Subcutaneous adipose tissue (tissue), 4 donors: ENCODE data around the gene STRADA. TPM values are rescaled to one million over a fixed set of nuclear protein-coding genes. Genes with fewer than 3 reads are reported as not detected.

Experiments
- CTCF ChIP-seq: fragments of 450-650 bp; IDR thresholded peaks from one replicate; pipeline ENCODE4 v1.5.1; 2016; ENCODE audit warnings: low read depth, mild to moderate bottlenecking, control low read depth, antibody characterized with exemption, moderate library complexity
- total RNA-seq, 4 donors: library from RNA; depleted of rRNA; stranded (reverse); fragments of >200 nt; gene quantifications; one replicate each; pipeline ENCODE4 v1.1.0, GENCODE V29; 2016

STRADA gene
- total RNA-seq, 4 donors from 2014 or later: 22.9 to 36.0 (median 31.8) TPM

- no peak for TF ChIP-seq CTCF
These were observed 41.7 kb downstream of the STRADA start, which contains the start of gene LIMD2 for GRCh38 chr17:63699638-63700527. Gene LIMD2 (minus strand): TSS chr17:63700125. CDS start chr17:63699298, 827 bp downstream.

GRCh38 chr17:63698886-63699637 lies 42.5 kb downstream of the STRADA start:
- TF ChIP-seq CTCF: no peak

- TF ChIP-seq CTCF: no peak
These were observed 43.2 kb downstream of the STRADA start for GRCh38 chr17:63698381-63698885.

GRCh38 chr17:63697341-63698286 lies 44.0 kb downstream of the STRADA start:
- TF ChIP-seq CTCF: no peak

GRCh38 chr17:63696381-63696961 lies 45.1 kb downstream of the STRADA start:
- no peak for TF ChIP-seq CTCF

GRCh38 chr17:63695889-63696288 lies 45.7 kb downstream of the STRADA start:
- no peak for TF ChIP-seq CTCF
